Erythroblast (primary cell): ENCODE data around the gene SEPTIN11.

Experiments used
- GATA1 ChIP-seq: IDR thresholded peaks from 2 replicates; pipeline ENCODE4 v1.6.1; 2011; ENCODE audit warnings: low read depth, mild to moderate bottlenecking, control low read depth, low read length, moderate library complexity
- POLR2A ChIP-seq: IDR thresholded peaks from 2 replicates; pipeline ENCODE4 v1.6.1; 2011; ENCODE audit warnings: mild to moderate bottlenecking, low read length

DNA sequence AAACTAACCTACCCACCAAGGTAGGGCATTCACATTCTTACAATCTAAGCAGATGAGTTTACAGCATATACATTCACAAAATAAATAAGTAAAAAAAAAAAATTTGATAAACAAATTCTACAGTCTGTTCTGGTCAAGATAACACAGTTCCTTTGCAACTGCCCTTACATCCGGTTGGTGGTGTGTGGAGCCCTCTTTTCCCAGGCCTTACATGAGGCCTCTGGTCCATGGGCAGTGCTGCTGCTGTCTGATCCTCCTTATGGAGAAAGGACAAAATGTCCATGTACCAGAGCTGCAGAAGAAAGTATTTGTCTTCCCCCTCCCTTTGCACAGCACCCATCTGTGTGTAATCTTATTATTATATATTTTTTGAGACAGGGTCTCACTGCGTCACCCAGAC lies 2.2 kb upstream of the SEPTIN11 start:
- TF ChIP-seq POLR2A, result no peak
- TF ChIP-seq GATA1, result no peak
